RPMI8226 (cell line): ENCODE measurements around the gene SNRPF.

Experiments
- DNase-seq: peaks from one replicate; pipeline ENCODE4 v3.0.0-alpha.2; 2015

The SNRPF gene

DNA sequence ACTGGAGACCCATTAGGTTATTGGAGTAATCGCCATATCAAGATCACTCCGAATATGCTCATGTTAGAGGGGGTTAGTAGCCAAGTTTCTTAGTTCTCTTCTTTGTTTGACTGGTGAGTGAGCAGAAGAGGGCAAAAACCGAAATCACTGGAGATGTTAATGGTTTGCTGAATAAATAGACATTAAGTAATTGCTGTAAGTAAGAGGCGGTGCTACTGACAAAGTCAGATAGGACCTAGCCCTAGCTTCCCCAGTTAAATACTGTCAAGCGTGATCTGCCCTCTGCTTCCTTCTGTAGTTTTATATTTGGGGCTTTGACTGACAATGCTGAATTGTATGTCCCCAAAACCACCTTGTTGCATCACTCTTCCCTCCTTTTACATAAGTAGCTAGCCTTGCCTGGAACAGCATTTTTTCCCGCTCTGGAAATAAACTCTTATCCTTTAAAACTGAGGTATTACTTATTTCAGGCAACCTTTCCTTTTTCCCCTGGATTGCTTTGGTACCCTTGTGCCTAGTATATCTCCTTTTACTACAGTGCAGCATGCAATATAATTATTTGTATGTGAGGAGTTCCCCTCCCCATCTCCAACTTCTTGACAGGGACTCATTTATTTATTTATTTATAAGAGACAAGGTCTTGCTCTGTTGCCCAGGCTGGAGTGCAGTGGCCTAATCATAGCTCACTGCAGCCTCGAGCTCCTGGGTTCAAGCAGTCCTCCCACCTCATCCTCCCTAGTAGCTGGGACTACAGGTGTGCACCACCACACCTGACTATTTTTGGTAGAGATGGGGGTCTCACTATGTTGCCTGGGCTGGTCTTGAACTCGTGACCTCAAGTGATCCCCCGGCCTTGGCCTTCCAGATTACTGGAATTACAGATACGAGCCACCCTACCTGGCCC is 1.4 kb downstream of the SNRPF start:
- DNase-seq: no peak

DNA sequence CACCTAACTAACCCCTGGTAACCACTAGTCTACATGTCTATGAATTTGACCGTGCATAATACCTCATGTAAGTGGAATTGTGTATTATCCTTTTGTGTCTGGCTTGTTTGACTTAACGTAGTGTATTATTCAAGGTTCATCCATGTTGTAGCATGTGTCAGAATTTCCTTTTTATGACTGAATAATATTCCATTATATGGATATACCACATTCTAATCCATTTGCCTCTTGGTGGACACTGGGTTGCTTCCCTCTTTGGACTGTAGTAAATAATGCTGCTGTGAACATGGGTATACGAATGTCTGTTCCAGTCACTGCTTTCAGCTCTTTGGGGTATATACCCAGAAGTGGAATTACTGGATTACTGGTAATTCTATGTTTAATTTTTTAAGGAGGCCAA is 3.3 kb downstream of the SNRPF start:
- DNase-seq: no peak

DNA sequence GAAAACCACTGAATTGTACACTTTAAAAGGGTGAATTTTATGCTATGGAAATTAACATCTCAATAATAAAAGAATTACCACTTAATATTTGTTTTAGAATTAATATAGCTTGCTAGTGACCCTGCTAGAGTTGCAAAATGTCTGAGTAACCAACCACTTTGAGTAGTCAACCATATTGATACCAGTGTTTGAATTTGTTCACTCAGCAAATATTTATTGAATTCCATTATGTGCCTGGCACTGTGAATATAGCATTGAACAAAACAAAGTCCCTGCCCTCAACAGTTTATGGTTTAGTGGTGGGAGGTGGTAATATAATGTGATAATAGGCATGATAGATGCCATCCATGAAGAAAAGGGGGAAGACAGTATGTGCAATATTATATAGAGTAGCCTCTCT is 4.6 kb downstream of the SNRPF start:
- DNase-seq: no peak

- DNase-seq: no peak
Observed at GRCh38 chr12:95870897-95871296, 12.1 kb downstream of the SNRPF start.

DNA sequence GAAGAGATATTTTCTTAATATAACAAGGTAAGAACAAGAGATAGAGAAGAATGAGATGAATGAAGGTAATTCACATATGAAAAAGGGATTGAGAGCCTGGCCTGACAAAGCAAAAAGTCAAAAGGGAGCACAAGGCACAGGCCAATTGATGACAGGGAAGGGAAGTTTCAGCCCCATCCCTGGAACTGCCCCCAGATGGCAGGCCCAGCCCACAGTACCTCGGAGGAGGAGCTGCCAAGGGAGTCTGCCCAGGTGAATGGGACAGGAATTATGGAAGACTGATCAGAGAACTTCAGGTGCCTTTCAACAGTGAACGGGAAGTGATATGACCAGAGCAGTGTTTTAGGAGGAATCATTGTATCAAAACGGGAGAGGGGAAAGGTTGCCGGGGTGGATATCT is 15.7 kb downstream of the SNRPF start:
- DNase-seq: no peak

DNA sequence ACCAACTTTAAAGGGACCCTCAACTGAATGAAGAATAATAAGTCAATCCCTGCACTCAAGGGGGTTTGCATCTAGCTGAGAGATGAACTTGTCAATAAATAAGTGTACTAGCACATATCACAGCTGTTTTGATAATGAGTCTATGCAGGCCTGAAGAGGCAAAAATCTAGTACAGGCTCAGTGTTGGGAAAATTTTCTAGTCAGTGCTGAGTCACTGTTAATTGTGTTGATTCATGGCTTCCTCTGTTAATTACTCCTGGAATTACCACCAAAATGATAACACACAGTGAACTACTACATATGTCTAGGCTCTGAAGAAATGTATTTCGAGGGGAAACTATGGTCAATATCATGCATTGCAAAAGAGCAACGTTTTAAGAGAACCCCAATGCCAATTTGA is 18.9 kb downstream of the SNRPF start:
- DNase-seq: no peak

DNA sequence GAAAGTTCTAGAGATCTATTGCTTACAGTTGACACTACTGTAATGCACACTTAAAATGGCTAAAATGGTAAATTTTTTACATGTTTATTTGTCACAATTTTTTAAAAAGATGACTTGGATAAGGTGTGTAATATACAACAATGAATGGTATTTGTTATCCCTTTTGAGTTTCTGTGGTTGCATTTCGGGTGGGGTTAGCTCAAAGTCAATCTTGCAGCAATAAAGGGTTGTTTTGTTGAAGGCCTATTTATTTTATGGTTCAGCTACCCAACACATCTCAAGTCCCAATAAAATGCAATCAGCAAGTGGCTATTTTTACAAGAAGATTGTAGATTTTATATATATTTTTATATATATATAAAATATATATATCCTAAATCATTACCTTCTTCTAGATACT is 22.1 kb downstream of the SNRPF start:
- DNase-seq: no peak

DNA sequence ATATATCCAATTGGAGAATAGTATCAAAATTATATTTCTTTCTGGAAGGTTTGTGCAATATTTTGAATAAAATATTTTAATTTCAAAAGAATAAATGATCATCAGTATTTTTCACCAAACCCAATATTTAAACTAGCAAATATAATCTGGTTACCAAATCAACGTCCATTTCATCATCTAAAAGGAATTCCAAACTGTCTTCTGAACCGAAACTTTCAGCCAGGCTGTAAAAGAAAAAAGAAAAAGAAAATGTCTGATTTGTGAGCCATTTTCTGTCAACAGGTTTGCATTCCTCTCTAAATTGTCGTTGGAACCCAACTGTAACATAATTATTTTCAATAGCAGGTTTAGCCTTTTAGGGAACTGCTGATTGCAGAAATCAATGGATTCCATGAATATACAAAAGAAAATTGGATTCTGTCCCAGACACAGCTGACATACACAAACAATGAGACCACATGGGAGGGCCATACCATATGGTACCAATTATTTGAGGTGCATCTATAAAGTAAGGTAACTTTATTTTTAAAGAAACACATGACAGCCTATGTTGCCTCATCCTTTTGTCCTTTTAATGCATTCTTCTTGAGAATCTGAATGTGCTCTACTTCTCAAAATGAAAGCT is 22.7 kb downstream of the SNRPF start:
- no peak for DNase-seq

DNA sequence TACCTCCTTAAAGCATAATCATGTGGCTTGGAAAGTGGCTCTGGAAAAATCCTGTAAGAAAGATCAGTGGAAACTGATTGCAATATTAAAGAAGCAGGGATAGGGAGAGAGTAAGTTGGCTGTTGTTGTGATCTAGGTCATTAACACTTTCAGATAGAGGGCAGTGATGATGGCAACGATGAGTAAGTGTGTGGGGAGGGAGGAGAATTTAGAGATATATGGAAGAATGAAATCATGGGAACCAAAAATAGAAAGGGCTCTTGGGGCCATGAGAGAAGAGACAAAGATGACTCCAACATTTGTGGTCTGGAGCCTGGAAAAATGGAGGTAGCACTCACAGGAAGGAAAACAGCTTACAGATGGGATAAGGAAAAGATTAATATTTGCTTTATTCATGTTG is 23.3 kb downstream of the SNRPF start:
- no peak for DNase-seq

DNA sequence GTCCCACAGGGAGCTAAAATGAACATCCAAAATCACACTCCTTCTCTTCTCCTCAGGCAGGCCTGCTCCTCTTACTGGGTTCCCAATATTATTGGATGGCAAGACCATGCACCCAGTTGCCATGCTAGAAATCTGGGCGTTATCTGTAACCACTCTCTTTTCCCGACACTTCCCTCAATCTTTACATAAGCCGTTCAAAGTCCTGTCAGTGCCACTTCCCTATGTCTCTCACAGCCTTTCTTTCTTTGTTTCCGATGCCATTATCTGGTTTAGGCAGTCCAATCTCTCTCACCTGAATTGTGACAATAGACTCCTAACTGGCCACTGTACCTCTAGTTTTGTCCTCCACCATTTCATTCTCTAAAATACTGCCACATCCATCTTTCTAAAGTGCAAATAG is 24.1 kb downstream of the SNRPF start:
- DNase-seq: no peak

DNA sequence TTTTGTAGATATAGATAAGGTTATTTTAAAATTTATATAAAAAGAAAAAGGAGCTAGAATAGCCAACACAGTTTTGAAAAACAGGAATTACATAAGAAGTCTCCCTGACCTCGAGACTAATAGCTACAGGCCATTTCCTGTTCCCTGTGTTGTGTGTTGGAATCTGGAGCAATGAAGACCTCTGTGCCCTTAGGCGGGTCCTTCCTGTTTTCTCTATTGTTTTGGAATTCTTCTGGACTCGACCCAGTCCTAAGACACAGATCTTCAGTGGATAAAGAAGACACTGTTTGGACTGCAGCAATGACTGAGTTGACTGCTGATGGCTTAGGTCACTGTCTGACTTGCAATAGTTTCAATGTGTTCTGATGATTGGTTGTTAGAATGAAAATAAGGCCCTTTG is 26.2 kb downstream of the SNRPF start:
- no peak for DNase-seq

- DNase-seq: no peak
Observed at GRCh38 chr12:95887311-95887710, 28.6 kb downstream of the SNRPF start.

- no peak for DNase-seq
Observed at GRCh38 chr12:95890958-95891357, 32.2 kb downstream of the SNRPF start.

DNA sequence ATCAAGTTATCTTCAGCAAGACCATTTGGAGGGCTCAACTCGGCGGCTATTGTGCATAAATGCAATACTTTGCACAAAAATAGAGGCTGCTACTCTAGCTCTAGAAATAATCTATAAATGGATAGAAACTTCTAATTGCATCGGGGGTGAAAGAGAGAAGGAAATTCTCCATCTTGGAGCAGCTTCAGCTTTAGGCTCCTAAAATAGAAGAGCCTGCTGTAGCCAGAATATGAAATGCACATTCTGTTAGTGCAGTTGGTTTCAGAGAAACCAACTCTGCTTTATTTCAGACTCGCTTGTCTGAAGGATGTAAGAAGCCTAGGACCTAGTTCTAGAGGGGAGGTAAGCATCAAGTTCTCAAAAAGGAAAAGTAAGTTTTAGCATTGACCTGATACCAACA is 38.1 kb downstream of the SNRPF start:
- no peak for DNase-seq

DNA sequence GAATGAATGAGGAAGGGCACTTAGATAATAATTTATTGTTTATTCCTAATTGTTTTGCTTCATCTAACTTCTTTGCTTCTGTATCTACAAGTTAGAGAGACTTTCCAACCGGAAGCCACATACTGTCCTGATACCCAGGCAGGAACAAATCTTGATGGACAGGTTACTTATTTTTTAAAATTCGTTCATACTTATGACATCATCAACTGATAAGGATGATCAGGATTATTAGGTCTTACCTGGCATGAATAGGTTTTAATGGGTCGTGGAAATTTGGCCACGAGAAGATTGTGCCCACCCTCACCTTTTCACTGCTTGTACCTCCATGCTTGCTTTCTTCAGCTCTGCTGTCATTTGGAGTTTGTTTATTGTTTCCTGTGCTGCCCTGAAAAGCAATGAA is 39.3 kb downstream of the SNRPF start:
- DNase-seq: no peak

- no peak for DNase-seq
Observed at GRCh38 chr12:95908573-95908972, 49.8 kb downstream of the SNRPF start.

DNA sequence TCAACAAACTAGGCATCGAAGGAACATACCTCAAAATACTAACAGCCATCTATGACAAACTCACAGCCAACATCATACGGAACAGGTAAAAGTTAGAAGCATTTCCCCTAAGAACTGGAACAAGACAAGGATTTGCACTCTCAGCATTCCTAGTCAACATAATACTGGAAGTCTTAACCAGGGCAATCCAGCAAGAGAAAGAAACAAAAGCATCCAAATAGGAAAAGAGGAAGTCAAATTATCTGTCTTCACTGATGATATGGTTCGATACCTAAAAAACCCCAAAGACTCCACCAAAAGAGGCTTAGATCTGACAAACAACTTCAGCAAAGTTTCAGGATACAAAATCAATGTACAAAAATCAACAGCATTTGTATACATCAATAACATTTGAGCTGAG is 51.1 kb downstream of the SNRPF start:
- DNase-seq: no peak
